HCT116 (cell line): ENCODE results near the gene CDH4. TPM values are rescaled to one million over a fixed set of nuclear protein-coding genes. Genes with fewer than 3 reads are reported as not detected.

Source experiments
- ATAC-seq: fragments of 200-7000 bp; cut with Tn5 transposase; 2 replicates; pipeline ENCODE4 v1.9.1; 2020; ENCODE audit warnings: mild to moderate bottlenecking, moderate library complexity
- BruUV-seq: library from RNA; stranded (reverse); fragments of 400-500 nt; replicated peaks from 2 replicates; lab custom pipeline; 2021; lab: Mats Ljungman, UMichigan
- CTCF ChIA-PET: fragments of 300-600 bp; sonication (Branson Sonifier 250); formaldehyde crosslinking; loops from one replicate; lab custom pipeline; 2021; ENCODE audit warnings: antibody characterized with exemption; lab: Charles Lee
- POLR2A ChIA-PET: fragments of 300-600, 350-600 bp; sonication (Branson Sonifier 250); formaldehyde crosslinking; loops from one replicate; lab custom pipeline; 2021; ENCODE audit warnings: antibody characterized with exemption; lab: Charles Lee
- RAD21 ChIA-PET, 2 experiments: fragments of 300-600 bp; sonication (Branson Sonifier 250); formaldehyde crosslinking; loops; one replicate each; lab custom pipeline; 2023; ENCODE audit warnings: low total read pairs in 2 of 2; ENCODE audit not compliant: uncharacterized antibody in 2 of 2, unreplicated experiment in 2 of 2, low non-redundant PET in 1 of 2; lab: Charles Lee
- DNase-seq: peaks from one replicate; pipeline ENCODE4 v3.0.0-alpha.2; 2010; ENCODE audit warnings: low read depth, low spot score
- H2AFZ ChIP-seq: fragments of 200-600 bp; shearing (Covaris generic), sonication (generic); 2 replicates; pipeline ENCODE4 v1.6.1; 2017; ENCODE audit warnings: low read depth, mixed run types, mixed read lengths, antibody characterized with exemption, low read length; ENCODE audit not compliant: poor library complexity, severe bottlenecking
- H3K27ac ChIP-seq: 2 replicates; pipeline ENCODE4 v1.5.1; 2012; ENCODE audit warnings: low read depth, low read length
- H3K27me3 ChIP-seq: fragments of 200-600 bp; sonication (generic); 2 replicates; pipeline ENCODE4 v1.6.1; 2016; ENCODE audit warnings: mixed run types, low read length, mixed read lengths; ENCODE audit not compliant: insufficient read depth
- H3K36me3 ChIP-seq, 2 experiments: fragments of 200-500 bp in 1 of 2; fragments of 200-600 bp in 1 of 2; sonication (Bioruptor generic) in 1 of 2; sonication (generic) in 1 of 2; 2 replicates each; pipeline versions ENCODE4 v1.5.1 to v1.6.1; 2014 to 2016; ENCODE audit warnings: low read length in 2 of 2, inconsistent platforms in 1 of 2, mixed read lengths in 1 of 2, mixed run types in 1 of 2; ENCODE audit not compliant: insufficient read depth in 2 of 2, control insufficient read depth in 1 of 2
- H3K4me1 ChIP-seq, 2 experiments: fragments of 200-600 bp in 1 of 2; sonication (generic) in 1 of 2; 2 replicates each; pipeline versions ENCODE4 v1.5.1 to v1.6.1; 2012 to 2017; ENCODE audit warnings: low read length in 2 of 2, inconsistent platforms in 1 of 2, mild to moderate bottlenecking in 1 of 2, mixed read lengths in 1 of 2, mixed run types in 1 of 2, moderate library complexity in 1 of 2; ENCODE audit not compliant: insufficient read depth in 2 of 2, control insufficient read depth in 1 of 2
- H3K4me2 ChIP-seq: fragments of 200-600 bp; sonication (generic); 2 replicates; pipeline ENCODE4 v1.6.1; 2017; ENCODE audit warnings: mixed run types, low read length, mixed read lengths
- H3K4me3 ChIP-seq, 2 experiments: fragments of 200-600 bp in 1 of 2; sonication (generic) in 1 of 2; replicated peaks in 1 of 2; 2 replicates each; pipeline ENCODE4 v1.5.1; 2011 to 2016; ENCODE audit warnings: low read length in 2 of 2, control low read depth in 1 of 2, low read depth in 1 of 2, mild to moderate bottlenecking in 1 of 2, mixed read lengths in 1 of 2, mixed run types in 1 of 2
- H3K79me2 ChIP-seq: fragments of 200-600 bp; sonication (generic); 2 replicates; pipeline ENCODE4 v1.6.1; 2017; ENCODE audit warnings: mild to moderate bottlenecking, mixed run types, low read length, moderate library complexity, mixed read lengths; ENCODE audit not compliant: insufficient read depth
- H3K9ac ChIP-seq: fragments of 200-600 bp; sonication (generic); 2 replicates; pipeline ENCODE4 v1.6.1; 2016; ENCODE audit warnings: low read length, mixed read lengths
- H3K9me2 ChIP-seq: fragments of 200-600 bp; sonication (generic), shearing (Covaris generic); 2 replicates; pipeline ENCODE4 v1.6.1; 2017; ENCODE audit warnings: mixed run types, mild to moderate bottlenecking, moderate library complexity; ENCODE audit not compliant: insufficient read depth
- H3K9me3 ChIP-seq, 2 experiments: fragments of 200-500 bp in 1 of 2; fragments of 200-600 bp in 1 of 2; sonication (Bioruptor generic) in 1 of 2; sonication (generic) in 1 of 2; 2 replicates each; pipeline ENCODE4 v1.6.1; 2014 to 2017; ENCODE audit warnings: low read length in 2 of 2, mixed read lengths in 2 of 2, inconsistent platforms in 1 of 2, low read depth in 1 of 2, mild to moderate bottlenecking in 1 of 2, mixed run types in 1 of 2, moderate library complexity in 1 of 2; ENCODE audit not compliant: control insufficient read depth in 1 of 2, insufficient read depth in 1 of 2
- H4K20me1 ChIP-seq: fragments of 200-600 bp; sonication (generic), shearing (Covaris generic); 2 replicates; pipeline ENCODE4 v1.6.1; 2017; ENCODE audit warnings: mixed run types, mild to moderate bottlenecking, moderate library complexity; ENCODE audit not compliant: insufficient read depth
- CBX3 ChIP-seq: IDR thresholded peaks from 2 replicates; pipeline ENCODE4 v1.6.1; 2012; ENCODE audit warnings: low read depth
- CEBPB ChIP-seq: IDR thresholded peaks from 2 replicates; pipeline ENCODE4 v1.6.1; 2012; ENCODE audit warnings: low read depth
- EGR1 ChIP-seq: IDR thresholded peaks from 2 replicates; pipeline ENCODE4 v1.6.1; 2012; ENCODE audit warnings: low read depth
- EZH2 ChIP-seq: fragments of 200-600 bp; sonication (generic); IDR thresholded peaks from 2 replicates; pipeline ENCODE4 v1.6.1; 2017; ENCODE audit warnings: antibody characterized with exemption, mixed run types
- FOSL1 ChIP-seq: IDR thresholded peaks from 2 replicates; pipeline ENCODE4 v1.6.1; 2012; ENCODE audit warnings: low read depth
- POLR2A ChIP-seq: IDR thresholded peaks from 2 replicates; pipeline ENCODE4 v1.7.0; 2011; ENCODE audit warnings: borderline replicate concordance; ENCODE audit not compliant: insufficient read depth, insufficient read length; ENCODE audit errors: extremely low read depth
- SIN3A ChIP-seq: IDR thresholded peaks from 2 replicates; pipeline ENCODE4 v1.6.1; 2012; ENCODE audit warnings: low read depth
- SRF ChIP-seq: IDR thresholded peaks from 2 replicates; pipeline ENCODE4 v1.6.1; 2012; ENCODE audit warnings: low read depth
- TCF7L2 ChIP-seq: IDR thresholded peaks from 2 replicates; pipeline ENCODE4 v1.7.0; 2011; ENCODE audit warnings: borderline replicate concordance, inconsistent platforms; ENCODE audit not compliant: insufficient read depth, insufficient read length; ENCODE audit errors: extremely low read depth
- YY1 ChIP-seq: IDR thresholded peaks from 2 replicates; pipeline ENCODE4 v1.6.1; 2011; ENCODE audit warnings: low read length, low read depth, moderate library complexity, mild to moderate bottlenecking; ENCODE audit not compliant: insufficient replicate concordance; ENCODE audit errors: extremely low read depth
- ZNF274 ChIP-seq: fragments of 200-500 bp; sonication (Bioruptor generic); IDR thresholded peaks from 2 replicates; pipeline ENCODE4 v1.6.1; 2014; ENCODE audit warnings: mild to moderate bottlenecking, low read depth, low read length, inconsistent platforms
- intact Hi-C: fragments of 100-400 bp; cut with micrococcal nuclease; formaldehyde crosslinking; loops from 2 replicates; pipeline ENCODE4 v1.10.0; 2022
- total RNA-seq: library from RNA; stranded (reverse); gene quantifications from one replicate; pipeline ENCODE4 v1.2.1, GENCODE V29; 2021; ENCODE audit not compliant: unreplicated experiment
- TF ChIP-seq, protein P1 (sequence below): IDR thresholded peaks from 2 replicates; pipeline ENCODE4 v1.6.1; 2012; ENCODE audit warnings: low read depth
- TF ChIP-seq, protein P2 (sequence below), 3 experiments: fragments of 200-600 bp in 1 of 3; sonication (generic) in 1 of 3; IDR thresholded peaks in 2 of 3; conservative IDR thresholded peaks in 1 of 3; 2 replicates each; pipeline ENCODE4 v1.5.1; 2012 to 2017; ENCODE audit warnings: low read depth in 2 of 3, low read length in 2 of 3, antibody characterized with exemption in 1 of 3, borderline replicate concordance in 1 of 3, control low read depth in 1 of 3, mild to moderate bottlenecking in 1 of 3, mixed read lengths in 1 of 3, mixed run types in 1 of 3, moderate library complexity in 1 of 3; ENCODE audit not compliant: insufficient read depth in 1 of 3
- TF ChIP-seq, protein P3 (sequence below): IDR thresholded peaks from 2 replicates; pipeline ENCODE4 v1.6.1; 2012

CDH4 gene
- total RNA-seq, 1 experiment from 2014 or later, result not detected

DNA sequence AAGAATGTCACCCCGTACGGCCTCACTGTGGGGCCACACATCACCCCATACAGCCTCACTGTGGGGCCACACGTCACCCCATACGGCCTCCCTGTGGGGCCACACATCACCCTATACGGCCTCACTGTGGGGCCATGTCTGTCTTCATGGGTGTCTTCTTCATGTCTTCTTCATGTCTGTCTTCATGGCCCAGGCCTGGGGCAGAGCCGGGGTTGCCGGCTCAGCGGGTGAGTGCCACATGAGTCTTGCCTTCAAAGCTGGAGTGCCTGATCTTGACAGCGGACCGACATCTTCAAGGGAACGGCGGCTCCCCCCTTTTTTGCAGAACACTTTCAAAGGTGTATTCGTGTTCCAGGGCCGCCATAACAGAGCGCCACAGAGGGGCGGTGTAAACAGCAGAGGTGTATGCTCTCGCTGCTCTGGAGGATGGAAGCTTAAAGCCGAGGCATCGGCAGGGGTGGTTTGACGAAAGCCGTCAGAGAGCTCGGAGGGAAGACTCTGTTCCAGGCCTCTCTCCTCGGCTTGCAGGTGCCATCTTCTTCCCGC lies 448.6 kb downstream of the CDH4 start:
- H2AFZ ChIP-seq, result no peak overlapping the region
- ATAC-seq, result no peak
- intact Hi-C loops, result no loop called here
- H4K20me1 ChIP-seq, result no peaks in the 10 kb centered on the region
- no TSS peak for BruUV-seq
- no peaks in the 10 kb centered on the region for H3K36me3 ChIP-seq
- no peak for TF ChIP-seq SRF
- TF ChIP-seq EGR1, result no peak
- no peak for TF ChIP-seq ZNF274
- TF ChIP-seq CEBPB, result no peak
- TF ChIP-seq, protein P1, sequence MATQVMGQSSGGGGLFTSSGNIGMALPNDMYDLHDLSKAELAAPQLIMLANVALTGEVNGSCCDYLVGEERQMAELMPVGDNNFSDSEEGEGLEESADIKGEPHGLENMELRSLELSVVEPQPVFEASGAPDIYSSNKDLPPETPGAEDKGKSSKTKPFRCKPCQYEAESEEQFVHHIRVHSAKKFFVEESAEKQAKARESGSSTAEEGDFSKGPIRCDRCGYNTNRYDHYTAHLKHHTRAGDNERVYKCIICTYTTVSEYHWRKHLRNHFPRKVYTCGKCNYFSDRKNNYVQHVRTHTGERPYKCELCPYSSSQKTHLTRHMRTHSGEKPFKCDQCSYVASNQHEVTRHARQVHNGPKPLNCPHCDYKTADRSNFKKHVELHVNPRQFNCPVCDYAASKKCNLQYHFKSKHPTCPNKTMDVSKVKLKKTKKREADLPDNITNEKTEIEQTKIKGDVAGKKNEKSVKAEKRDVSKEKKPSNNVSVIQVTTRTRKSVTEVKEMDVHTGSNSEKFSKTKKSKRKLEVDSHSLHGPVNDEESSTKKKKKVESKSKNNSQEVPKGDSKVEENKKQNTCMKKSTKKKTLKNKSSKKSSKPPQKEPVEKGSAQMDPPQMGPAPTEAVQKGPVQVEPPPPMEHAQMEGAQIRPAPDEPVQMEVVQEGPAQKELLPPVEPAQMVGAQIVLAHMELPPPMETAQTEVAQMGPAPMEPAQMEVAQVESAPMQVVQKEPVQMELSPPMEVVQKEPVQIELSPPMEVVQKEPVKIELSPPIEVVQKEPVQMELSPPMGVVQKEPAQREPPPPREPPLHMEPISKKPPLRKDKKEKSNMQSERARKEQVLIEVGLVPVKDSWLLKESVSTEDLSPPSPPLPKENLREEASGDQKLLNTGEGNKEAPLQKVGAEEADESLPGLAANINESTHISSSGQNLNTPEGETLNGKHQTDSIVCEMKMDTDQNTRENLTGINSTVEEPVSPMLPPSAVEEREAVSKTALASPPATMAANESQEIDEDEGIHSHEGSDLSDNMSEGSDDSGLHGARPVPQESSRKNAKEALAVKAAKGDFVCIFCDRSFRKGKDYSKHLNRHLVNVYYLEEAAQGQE, result no peak
- no peak for TF ChIP-seq EZH2
- no peak for TF ChIP-seq SIN3A
- TF ChIP-seq POLR2A, result no peak
- TF ChIP-seq, protein P2, sequence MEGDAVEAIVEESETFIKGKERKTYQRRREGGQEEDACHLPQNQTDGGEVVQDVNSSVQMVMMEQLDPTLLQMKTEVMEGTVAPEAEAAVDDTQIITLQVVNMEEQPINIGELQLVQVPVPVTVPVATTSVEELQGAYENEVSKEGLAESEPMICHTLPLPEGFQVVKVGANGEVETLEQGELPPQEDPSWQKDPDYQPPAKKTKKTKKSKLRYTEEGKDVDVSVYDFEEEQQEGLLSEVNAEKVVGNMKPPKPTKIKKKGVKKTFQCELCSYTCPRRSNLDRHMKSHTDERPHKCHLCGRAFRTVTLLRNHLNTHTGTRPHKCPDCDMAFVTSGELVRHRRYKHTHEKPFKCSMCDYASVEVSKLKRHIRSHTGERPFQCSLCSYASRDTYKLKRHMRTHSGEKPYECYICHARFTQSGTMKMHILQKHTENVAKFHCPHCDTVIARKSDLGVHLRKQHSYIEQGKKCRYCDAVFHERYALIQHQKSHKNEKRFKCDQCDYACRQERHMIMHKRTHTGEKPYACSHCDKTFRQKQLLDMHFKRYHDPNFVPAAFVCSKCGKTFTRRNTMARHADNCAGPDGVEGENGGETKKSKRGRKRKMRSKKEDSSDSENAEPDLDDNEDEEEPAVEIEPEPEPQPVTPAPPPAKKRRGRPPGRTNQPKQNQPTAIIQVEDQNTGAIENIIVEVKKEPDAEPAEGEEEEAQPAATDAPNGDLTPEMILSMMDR (IDR thresholded peaks at IDR 0.05 in 2 of 3, conservative IDR thresholded peaks at IDR 0.05 in 1 of 3; ENCODE audit: borderline replicate concordance in 1 of 3, insufficient read depth in 1 of 3, low read depth in 2 of 3, low read length in 2 of 3), result no peak
- TF ChIP-seq TCF7L2, result no peak
- no peak for TF ChIP-seq CBX3
- TF ChIP-seq, protein P3, sequence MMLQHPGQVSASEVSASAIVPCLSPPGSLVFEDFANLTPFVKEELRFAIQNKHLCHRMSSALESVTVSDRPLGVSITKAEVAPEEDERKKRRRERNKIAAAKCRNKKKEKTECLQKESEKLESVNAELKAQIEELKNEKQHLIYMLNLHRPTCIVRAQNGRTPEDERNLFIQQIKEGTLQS, result no peak
- no peak for TF ChIP-seq YY1
- TF ChIP-seq FOSL1, result no peak
- ChIA-PET RAD21 (no interaction called here), POLR2A (no interaction called here), CTCF (no interaction called here)
- H3K4me1 ChIP-seq, result no peaks in the 10 kb centered on the region
- no peak overlapping the region for H3K9ac ChIP-seq
- no peaks in the 10 kb centered on the region for H3K9me2 ChIP-seq
- no peak for DNase-seq
- H3K79me2 ChIP-seq, result no peaks in the 10 kb centered on the region
- peaks cover 36% of the 10 kb centered on the region for H3K27me3 ChIP-seq
- no peaks in the 10 kb centered on the region for H3K9me3 ChIP-seq
- H3K27ac ChIP-seq, result no peak overlapping the region
- no peak overlapping the region for H3K4me2 ChIP-seq
- H3K4me3 ChIP-seq, result no peak overlapping the region
